Bronchial epithelial cell (primary cell): ENCODE measurements around the gene MYMK. TPM values are rescaled to one million over a fixed set of nuclear protein-coding genes. Genes with fewer than 3 reads are reported as not detected.

Experiments
- DNase-seq: peaks from one replicate; pipeline ENCODE4 v3.0.0-alpha.2; 2010; ENCODE audit warnings: low read depth
- FAIRE-seq: peaks from 2 replicates; lab custom pipeline; 2011; peaks lifted over from hg19 to GRCh38; lab: Jason Lieb, UNC
- H3K27me3 ChIP-seq: 2 replicates; pipeline ENCODE4 v1.5.1; 2011; ENCODE audit warnings: low read length; ENCODE audit not compliant: control insufficient read depth, insufficient read depth
- H3K36me3 ChIP-seq: 2 replicates; pipeline ENCODE4 v1.5.1; 2011; ENCODE audit warnings: low read length; ENCODE audit not compliant: control insufficient read depth, insufficient read depth
- H3K4me3 ChIP-seq: 2 replicates; pipeline ENCODE4 v1.5.1; 2011; ENCODE audit warnings: mild to moderate bottlenecking, low read depth, low read length, control low read depth
- total RNA-seq: library from RNA; depleted of rRNA; stranded (reverse); fragments of >200 nt; gene quantifications from 2 replicates; pipeline ENCODE4 v1.2.1, GENCODE V29; 2014
- TF ChIP-seq, protein P1 (sequence below): IDR thresholded peaks from 2 replicates; pipeline ENCODE4 v1.5.1; 2011; ENCODE audit warnings: mild to moderate bottlenecking, moderate library complexity, low read length, control low read depth, inconsistent platforms; ENCODE audit not compliant: insufficient read depth, severe bottlenecking

MYMK gene
- total RNA-seq, 1 donor from 2014 or later, result not detected

DNA sequence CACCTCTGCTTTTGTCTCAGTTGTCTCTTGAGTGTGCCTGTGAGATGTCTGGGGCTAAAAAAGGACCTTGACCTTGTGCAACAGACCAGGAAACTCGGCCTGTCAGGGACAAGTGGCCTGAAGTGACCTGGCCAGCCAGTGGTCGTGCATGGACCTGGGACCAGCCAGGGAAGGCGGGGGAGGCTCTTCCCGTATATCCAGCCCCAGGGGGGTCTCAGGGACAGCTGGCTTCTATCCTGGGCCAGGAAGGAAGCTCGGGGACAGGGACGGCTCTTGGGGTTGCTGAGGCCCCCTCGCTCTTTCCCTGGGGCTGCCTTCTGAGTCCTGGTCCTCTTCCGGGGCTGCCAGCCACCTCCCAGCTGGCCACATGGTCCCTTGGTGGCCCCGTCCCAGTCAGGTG, 6.5 kb upstream of the MYMK start:
- H3K36me3 ChIP-seq, result no peaks in the 10 kb centered on the region
- no peak overlapping the region for H3K4me3 ChIP-seq
- TF ChIP-seq, protein P1, sequence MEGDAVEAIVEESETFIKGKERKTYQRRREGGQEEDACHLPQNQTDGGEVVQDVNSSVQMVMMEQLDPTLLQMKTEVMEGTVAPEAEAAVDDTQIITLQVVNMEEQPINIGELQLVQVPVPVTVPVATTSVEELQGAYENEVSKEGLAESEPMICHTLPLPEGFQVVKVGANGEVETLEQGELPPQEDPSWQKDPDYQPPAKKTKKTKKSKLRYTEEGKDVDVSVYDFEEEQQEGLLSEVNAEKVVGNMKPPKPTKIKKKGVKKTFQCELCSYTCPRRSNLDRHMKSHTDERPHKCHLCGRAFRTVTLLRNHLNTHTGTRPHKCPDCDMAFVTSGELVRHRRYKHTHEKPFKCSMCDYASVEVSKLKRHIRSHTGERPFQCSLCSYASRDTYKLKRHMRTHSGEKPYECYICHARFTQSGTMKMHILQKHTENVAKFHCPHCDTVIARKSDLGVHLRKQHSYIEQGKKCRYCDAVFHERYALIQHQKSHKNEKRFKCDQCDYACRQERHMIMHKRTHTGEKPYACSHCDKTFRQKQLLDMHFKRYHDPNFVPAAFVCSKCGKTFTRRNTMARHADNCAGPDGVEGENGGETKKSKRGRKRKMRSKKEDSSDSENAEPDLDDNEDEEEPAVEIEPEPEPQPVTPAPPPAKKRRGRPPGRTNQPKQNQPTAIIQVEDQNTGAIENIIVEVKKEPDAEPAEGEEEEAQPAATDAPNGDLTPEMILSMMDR, result no peak
- peaks cover 38% of the 10 kb centered on the region for H3K27me3 ChIP-seq
- FAIRE-seq (no peak), DNase-seq (no peak)

DNA sequence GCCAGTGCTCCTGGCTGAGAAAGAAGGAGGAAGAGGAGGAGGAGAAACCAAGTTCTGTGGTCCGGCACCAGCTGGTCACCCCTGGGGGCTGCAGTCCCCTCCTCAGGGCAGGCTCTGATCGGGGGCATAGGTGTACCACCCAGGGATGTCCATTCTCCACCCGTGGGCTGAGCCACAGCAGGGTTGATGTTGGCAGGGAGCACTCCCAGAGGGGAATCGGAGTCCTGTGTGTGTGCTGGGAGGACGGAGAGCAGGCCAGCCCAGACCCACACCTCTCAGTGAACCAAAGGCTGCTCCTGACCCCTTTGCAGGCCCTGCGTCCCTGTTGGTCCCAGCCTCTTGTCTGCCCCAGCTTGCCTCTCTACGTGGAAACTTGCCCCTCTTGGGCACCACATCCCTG, 5.1 kb upstream of the MYMK start:
- peaks cover 30% of the 10 kb centered on the region for H3K27me3 ChIP-seq
- TF ChIP-seq, protein P1, result no peak
- no peak for FAIRE-seq

DNA sequence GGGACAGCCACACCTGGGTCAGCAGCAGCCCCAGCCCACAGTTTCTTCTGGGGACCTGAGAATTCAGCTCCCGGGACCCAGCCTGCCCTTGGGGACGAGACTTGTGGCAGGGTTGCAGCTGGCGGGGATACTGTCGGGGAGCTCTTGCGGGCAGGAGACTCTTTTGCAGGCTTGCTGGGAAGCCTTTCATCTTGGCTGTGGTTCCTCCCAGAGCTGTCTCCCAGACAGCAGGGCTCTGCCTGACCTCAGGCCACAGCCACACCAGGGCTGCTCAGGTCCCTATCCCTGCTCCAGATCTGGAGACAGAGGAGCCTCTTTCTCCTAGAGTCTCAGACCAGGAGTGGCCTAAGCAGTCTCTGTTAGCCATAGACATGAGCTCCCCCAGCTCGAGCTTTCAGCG, 4.7 kb upstream of the MYMK start:
- peaks cover 28% of the 10 kb centered on the region for H3K27me3 ChIP-seq
- FAIRE-seq (no peak), DNase-seq (no peak)
- no peak overlapping the region for H3K4me3 ChIP-seq
- H3K36me3 ChIP-seq, result no peaks in the 10 kb centered on the region
- TF ChIP-seq, protein P1, result no peak

More for the DNA sequence above, 5.1 kb upstream of the MYMK start:
- H3K4me3 ChIP-seq, result no peak overlapping the region
- DNase-seq, result no peak
- no peaks in the 10 kb centered on the region for H3K36me3 ChIP-seq

DNA sequence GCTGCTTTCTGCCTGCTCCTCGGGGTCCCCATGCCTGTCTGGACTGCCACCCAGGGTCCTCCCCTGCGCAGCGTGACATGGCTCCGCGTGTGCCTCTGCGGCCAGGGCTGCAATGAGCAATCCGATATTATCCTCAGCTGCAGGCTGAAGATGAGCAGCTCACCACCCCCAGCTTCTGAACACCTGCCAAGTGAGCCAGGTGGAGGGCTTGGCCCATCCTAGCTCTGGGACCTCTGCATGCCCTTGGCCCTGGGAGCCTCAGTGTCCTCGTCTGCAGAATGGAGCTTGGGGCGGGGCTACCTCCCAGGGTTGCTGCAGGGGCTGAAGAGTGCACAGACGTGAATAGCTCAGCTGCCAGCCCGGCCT, 4.1 kb upstream of the MYMK start:
- no peak overlapping the region for H3K4me3 ChIP-seq
- peaks cover 25% of the 10 kb centered on the region for H3K27me3 ChIP-seq
- no peaks in the 10 kb centered on the region for H3K36me3 ChIP-seq
- TF ChIP-seq, protein P1, result no peak
- FAIRE-seq (no peak), DNase-seq (no peak)

DNA sequence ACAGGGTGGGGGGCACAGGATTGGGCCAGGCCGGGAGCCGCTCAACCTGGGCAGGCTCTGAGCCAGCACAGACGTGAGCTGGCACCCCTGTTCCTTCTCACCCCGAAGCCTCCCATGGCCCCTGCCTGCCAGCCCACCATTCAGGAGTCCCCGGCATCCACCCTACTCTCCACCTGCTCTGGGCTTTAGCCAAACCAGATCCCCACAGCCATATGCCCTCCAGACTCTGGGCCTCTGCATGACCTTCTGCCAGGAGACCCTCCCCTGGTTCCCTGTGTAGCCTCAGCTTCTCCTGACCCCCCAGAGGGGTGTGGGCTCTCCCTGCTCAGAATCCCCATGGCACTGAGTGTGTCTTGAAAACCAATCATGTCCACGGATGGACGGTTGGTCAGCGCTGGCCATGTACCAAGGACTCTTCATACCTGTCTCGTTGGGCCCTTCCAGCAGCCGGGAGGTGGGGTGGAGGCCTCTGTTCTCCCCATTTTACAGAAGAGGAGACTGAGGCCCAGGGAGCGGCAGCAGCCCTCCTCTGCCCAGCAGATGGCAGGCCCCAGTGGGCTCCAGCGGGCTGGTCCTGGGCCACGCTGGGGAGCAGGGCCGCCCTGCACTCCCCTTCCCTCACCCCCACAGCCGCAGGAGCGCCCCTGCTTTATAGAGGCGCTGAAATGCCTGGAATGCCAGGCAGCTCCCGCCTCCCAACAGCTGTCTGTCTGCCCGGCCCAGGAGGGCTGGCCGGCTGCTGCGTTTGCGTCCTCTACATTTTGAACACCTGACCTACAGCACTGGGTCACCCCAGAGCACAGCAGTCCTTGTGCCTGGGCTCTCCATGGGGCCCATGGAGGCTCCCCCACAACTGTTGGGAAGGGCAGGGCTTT, 3.5 kb upstream of the MYMK start:
- peaks cover 26% of the 10 kb centered on the region for H3K27me3 ChIP-seq

More for the DNA sequence above, 3.5 kb upstream of the MYMK start:
- FAIRE-seq (no peak), DNase-seq (no peak)
- Histone ChIP-seq H3K36me3 (no peaks in the 10 kb centered on the region), H3K4me3 (no peak overlapping the region)
- TF ChIP-seq, protein P1, result no peak
